GM21526 (cell line): ENCODE data around the gene PLG.
"Not testable (repeated sequence)": the region's sequence is repeated elsewhere in the genome, so short reads cannot be mapped to it uniquely, and the experiment has no call there.

ENCODE experiments used
- ATAC-seq: cut with Tn5 transposase; IDR thresholded peaks from one replicate; pipeline ENCODE4 v1.9.1; 2021; ENCODE audit warnings: moderate library complexity; ENCODE audit not compliant: unreplicated experiment, low FRiP score

PLG gene

DNA sequence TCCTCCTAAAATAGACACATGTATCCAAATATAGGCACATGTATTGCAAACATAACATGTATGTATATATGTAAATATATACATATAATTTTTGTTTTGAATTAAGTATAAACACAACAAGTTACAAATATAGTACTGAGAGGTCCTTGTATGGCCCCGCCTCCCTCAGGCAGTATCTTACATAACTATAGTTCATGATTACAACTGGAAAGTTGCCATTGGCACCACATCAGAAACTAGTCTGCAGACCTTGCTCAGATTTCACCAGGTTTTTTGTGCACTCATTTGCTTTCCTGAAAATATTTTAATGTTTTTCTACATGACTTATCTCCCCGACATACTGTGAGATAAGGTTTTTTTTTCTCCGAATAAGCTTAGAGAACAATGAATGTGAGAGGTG is 5.2 kb upstream of the PLG start:
- ATAC-seq, result not testable (repeated sequence)

DNA sequence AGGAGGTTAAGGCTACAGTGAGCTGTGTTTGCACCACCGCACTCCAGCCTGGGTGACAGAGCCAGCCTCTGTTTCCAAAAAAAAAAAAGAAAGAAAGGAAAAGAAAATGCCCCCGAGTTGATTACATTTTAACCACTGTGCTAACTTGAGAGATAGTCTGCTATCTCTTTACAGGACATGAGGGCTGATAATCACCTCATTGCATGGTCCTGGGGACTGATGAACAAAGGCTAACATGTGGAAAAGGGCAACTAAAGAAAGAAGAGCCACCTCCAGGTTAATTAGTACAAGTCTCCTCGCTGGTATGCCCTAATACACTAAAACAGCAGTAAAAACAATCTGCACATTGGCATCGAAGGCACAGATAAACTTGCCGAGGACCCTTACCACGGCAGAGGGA is 4.2 kb upstream of the PLG start:
- ATAC-seq, result no peak

DNA sequence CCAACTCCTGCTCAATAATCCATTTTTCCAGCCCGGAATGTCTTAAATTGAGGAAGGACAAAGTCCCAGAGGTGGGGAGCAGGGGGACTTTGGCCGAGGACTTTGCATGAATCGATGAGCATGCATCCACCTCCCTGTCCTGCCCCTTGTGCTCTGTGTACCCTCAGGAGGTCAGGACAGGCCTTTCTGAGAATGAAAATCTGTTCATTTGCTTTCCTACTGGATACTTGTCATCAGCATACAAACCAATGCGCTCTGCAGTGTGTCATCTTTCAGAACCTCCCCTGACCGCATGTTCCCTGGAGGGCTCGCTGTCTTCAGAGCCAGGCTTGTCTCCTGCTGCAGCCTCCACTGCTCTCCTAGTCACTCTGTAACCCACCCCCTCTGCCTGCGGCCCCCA is 2.6 kb downstream of the PLG start:
- ATAC-seq, result not testable (repeated sequence)

DNA sequence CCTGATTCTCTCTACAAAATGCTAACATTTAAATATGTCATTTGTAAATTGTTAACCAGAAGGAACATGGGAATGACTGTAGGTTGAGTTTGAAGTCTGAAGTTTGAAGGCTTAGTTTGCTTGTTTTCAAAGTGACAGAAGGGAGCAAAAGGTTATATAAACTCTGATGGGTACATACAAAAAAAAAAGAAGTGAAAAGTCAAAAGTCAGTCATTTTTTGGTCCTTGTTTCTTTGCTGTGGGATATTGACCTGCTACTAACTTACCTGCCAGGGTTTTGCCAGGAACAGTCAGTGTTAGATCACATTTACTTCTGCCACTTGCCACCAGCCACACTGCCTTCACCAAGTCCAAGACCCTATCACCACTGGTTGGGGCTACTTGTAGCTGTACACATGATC is 6.9 kb downstream of the PLG start:
- ATAC-seq, result not testable (repeated sequence)

DNA sequence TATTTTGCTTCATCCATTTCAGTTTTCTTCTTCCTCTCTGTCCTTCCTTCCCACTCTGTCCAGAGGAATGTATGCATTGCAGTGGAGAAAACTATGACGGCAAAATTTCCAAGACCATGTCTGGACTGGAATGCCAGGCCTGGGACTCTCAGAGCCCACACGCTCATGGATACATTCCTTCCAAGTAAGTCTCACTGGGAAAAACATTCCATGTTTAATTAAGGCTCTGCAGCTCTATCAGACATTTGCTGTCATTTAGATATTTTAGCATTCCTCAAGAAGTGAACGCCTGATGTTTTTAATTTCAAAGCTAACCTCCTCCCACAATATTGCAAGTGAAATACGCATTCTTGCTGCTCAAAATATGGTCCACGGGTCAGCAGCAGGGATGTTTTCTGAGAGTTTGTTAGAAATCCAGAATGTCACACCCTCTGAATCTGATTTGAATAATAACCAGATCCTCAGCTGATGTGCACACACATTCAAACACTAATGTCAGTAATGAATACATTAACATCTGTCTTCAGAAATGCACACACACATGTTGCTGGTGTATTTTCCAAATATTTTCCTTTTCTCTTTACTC is 12.8 kb downstream of the PLG start:
- no peak for ATAC-seq

DNA sequence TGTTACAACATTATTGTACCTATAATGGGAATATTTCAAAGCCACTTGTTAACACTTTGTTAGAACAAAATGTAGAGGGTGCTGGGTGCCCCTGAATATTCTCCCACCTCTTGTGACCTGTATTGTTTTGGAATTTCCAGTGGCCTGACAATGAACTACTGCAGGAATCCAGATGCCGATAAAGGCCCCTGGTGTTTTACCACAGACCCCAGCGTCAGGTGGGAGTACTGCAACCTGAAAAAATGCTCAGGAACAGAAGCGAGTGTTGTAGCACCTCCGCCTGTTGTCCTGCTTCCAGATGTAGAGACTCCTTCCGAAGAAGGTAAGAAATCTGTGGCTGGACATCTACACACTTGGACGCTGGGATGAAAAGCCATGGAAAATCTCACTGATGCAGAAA is 28.9 kb downstream of the PLG start:
- no peak for ATAC-seq

DNA sequence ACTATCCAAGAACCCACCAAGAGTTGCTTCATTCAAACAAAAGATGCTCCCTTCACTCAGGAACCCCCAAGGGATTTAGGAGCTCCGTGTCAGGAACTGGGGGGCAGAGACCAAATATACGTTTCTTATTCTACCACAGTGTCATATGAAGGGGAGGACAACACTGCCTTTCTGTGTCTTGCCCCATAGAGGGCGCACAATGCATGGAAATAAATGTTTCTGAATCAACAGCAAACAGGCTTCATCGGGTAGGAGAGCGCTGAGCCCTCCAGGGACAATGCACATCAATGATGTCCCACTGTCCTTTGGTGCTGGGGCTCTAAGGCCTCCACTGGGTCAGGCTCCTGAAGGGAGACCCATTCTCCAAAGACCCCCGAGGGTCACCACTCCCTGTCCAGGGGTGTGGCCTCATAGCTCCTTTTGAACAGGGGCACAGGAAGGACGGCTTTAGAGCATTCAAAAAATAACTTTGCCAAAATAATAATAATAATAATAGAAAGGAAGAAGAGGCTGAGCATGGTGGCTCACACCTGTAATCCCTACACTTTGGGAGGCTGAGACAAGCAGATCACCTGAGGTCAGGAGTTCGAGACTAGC is 31.1 kb downstream of the PLG start:
- ATAC-seq, result peak; percentile 75

DNA sequence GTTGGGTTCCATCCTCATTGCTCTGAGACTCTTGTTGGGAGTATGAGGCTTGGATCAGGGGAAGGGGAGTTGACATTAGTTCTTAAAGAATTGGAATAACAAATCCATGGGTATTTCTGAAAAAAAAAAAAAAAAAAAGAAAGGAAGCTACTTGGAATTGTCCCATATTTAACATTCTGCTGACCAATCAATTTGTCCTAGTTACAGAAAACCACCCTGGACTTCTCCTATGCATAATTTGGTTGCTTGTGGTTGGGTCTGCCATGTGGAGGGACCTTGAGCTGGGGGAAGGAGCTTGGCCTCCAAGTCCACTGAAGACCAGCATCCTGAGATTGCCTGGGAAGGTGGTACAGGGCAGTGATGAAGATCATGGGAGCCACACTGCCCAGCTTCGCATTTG is 32.6 kb downstream of the PLG start:
- ATAC-seq, result no peak

DNA sequence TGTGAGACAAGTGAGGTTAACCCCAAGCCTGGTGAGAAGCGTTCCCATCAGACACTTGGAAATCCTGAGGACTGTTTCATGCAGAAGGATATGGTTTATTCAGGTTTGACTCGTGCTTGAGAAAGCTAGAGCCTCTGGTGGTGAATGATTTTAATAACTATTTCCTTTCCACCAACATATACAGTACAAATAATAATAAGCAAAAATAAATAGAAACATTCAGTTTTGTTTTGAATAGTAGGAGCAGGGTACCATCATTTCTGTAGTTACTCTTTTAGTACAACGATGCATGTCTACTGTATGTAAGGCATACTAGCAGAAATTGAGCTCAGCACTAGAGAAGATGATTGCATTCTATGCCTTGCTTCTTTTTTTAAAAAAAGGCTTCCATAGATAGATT is 33.5 kb downstream of the PLG start:
- ATAC-seq, result peak; percentile 73

DNA sequence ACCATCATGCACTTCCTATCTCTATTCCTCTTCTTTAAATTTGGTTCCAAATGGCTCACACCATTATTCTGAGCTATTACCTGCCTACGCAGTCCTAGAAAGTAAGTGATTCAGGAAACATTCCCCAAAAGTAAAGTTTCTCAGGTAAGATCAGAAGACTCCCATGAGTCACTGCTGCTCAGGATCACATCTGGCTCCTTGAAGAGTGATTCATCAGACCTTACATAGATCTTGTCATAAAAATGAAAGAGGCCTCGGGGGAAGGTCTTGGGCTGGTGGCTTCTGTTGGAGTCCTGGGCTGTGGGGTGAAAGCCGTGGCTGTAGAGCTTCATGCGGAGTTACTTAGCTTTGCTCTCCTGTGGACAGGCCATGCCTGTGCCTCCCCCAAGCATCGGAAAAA is 35.9 kb downstream of the PLG start:
- ATAC-seq, result no peak

DNA sequence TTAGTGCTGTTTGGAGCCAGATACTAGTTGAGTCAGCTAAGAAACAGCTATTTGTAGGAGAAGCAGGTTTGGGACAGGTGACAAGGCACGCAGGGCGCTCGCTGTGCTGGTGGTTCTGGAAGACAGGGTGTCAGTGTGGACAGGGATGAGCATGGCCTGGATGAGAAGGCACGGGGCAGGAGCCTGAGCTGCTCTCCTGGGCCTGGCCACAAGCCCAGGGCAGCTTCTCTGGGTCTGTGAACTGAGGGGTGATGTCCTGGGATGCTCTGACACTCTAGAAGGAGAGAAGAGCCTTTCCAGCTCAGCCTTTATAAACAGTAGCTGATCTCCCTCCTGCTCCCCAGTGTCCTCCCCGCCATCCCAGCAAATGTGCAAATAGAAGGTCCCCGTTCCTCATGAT is 37.9 kb downstream of the PLG start:
- no peak for ATAC-seq

DNA sequence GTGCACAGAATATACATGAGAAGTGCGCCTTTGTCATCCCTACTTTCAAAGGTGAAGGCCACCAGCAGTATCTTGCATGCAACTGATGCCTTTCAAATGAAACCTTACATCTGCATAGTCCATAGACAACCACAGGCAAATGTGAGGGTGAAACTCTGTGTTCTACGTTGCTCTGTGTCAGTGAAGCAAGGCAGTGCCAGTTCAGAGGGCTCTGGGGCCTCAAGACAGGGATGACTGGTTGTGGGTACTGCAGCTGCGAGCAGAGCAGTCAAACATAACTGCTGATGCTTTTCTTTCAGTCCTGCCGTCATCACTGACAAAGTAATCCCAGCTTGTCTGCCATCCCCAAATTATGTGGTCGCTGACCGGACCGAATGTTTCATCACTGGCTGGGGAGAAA is 39.0 kb downstream of the PLG start:
- peak; percentile 97 for ATAC-seq

DNA sequence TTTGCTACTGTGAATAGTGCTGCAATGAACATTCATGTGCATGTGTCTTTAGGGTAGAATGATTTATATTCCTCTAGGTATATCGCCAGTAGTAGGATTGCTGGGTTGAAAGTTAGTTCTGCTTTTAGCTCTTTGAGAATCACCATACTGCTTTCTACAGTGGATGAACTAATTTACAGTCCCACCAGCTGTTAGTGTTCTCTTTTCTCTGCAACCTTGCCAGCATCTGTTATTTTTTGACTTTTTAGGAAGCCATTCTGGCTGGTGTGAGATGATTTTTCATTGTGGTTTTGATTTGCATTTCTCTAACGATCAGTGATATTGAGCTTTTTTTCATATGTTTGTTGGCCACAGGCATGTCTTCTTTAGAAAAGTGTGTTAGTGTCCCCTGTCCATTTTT is 40.0 kb downstream of the PLG start:
- ATAC-seq, result peak; percentile 61

DNA sequence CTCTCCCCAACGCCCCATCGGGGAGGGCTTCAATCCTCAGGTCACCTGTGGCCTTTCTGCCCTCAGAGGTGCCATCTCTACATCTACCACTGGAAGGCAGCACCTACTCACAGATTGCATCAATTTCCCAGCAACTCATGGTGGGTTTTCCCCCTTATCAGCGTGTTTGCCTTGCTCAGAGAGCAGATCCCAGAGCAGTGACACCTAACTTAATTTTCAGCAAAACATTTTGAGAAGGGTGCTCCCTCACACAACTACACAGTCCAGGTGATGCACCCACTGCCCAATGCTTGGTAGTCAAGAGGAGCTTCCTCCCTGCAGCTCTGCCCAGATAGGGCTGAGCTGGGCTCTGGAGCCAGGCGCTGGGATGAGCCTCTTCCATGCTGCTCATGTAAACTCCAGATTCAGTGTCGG is 48.2 kb downstream of the PLG start:
- peak; percentile 84 for ATAC-seq

DNA sequence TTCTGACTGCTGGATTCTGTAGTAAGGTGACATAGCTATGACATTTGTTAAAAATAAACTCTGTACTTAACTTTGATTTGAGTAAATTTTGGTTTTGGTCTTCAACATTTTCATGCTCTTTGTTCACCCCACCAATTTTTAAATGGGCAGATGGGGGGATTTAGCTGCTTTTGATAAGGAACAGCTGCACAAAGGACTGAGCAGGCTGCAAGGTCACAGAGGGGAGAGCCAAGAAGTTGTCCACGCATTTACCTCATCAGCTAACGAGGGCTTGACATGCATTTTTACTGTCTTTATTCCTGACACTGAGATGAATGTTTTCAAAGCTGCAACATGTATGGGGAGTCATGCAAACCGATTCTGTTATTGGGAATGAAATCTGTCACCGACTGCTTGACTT is 51.2 kb downstream of the PLG start:
- ATAC-seq, result not testable (repeated sequence)

DNA sequence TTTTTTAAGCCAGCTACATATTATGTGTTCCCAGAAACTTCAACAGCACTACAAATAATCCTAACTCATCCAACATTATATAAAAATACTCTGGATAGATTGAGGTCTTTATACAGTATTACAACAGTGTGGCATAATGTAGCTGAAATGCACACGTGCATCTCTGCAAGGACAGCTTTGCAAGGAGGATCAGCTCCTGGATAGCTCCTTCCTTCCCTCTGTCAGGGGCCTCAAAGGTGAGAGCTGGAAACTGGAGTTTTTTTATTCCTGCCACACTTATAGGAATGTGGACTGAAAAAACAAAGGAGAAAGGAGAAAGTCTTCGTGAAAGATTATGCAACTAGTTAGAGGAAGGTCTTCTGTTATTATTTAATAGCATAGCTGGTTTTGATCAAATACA is 53.1 kb downstream of the PLG start:
- no peak for ATAC-seq

DNA sequence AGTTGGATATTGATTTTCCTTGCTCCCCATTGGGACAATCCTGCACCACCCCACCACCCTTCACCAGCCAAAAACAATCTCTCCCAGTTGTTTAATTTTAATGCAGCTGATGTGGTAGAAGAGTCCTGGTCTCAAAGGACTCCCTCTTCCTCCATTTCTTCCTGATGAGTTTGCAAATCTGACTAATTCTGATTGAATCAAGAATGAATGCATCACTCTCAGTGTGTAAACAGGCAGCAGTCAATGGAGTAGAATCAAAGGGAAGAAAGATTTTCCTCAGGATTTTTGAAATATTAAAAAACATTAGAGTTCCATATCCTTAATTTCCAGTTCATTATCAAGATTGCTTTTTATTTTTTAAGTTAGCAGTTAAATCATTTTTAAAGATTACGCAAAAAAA is 54.0 kb downstream of the PLG start:
- no peak for ATAC-seq

DNA sequence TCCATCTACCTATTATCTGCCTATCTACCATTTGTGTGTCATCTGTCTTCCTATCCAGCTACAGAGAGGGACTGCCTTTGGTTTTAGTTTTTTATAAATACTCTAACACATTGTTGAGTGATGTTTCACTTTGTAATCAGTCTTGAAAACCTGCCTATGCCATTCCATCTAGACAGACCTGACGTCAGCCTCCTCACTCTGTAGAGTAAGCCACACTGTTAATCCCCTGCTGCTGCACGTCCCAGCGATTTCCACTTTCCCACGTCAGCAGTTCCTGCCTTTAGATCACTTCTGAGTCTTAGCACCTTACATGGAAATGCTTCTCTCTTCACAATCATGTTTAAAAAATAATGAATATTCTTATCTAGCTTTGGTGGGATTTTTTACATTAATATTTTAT is 54.8 kb downstream of the PLG start:
- ATAC-seq, result no peak

DNA sequence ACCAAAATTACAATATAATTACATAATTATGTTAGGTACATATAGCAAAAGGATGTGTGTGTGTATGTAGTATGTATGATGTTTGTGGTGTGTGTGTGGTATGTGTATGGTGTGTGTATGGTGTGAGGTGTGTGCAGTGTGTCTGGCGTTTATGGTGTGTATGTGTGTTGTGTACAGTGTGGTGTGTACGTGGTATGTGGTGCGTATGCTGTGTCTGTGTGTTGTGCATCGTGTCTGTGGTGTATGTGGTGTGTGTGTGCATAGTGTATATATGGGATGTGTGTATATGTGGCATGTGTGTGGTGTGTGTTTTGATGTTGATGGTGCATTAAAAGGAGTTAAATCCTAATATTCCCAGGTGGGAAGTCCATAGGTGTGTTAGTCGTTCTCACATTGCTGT is 62.8 kb downstream of the PLG start:
- ATAC-seq, result no peak

DNA sequence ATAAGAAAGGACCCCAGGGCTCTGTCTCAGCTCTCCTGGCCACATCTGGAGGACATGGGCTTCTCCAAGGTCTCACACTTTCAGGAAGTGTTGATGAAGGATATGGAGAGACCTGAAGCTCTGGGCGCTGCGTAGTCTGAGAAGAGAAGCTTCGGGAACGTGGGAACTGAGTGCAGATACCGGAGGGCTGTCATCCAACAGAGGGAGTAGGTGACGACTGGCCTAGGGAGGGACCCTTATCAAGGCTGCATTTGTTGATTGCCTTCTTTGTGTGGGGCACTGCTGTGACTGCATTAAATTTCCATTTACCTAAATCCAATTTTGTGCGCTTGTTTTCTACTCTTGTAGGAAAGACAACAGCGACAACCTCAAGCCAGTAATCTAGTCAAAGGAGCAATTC is 63.4 kb downstream of the PLG start:
- ATAC-seq, result no peak

DNA sequence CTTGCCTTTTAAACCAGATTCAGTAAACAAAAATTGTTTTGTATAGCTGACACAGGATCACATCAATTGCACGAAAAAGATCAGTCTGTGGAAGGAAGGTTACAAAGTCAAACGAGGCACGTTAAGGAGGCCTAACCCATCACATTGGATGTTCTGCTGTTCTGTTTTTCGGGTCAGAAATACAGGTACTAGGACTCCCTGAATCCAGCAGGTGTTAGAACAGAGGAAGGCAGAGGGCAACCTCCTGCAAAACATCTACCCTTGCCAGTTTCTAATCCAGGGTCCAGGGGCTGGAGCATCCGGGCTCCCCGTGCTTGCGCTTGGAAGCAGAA is 64.6 kb downstream of the PLG start:
- no peak for ATAC-seq

DNA sequence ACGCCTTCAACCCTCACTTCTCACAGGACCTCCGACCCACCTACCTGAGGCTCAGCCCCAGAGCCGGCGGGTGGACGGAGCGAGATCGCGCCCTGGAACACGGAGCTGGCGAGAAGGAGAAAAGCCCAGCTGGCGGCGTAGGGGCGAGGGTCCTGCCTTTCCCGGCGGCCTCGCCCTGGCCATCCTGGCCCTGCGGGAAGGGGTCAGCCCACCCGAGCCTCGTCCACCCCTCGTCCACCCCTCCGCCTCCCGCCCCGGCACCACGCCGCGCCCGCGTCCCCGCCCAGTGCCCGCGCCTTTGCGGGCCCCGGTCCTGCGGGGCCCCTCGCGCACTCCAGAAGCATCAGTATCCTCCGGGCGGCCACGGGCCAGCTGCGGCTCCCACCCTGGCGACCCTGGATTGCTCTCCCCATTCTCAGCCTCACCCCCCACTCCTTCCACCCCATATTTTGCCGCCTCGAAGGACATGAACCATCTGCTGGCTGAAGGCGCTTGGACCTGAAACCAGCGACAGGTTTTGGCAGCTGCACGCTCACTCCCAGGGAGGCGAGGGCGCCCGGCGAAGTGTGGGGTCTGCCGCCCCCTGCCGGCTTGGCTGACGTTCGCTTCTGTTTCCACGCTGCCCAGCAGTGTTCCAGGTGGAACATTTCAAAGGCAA is 65.1 kb downstream of the PLG start:
- ATAC-seq, result peak; percentile 96

DNA sequence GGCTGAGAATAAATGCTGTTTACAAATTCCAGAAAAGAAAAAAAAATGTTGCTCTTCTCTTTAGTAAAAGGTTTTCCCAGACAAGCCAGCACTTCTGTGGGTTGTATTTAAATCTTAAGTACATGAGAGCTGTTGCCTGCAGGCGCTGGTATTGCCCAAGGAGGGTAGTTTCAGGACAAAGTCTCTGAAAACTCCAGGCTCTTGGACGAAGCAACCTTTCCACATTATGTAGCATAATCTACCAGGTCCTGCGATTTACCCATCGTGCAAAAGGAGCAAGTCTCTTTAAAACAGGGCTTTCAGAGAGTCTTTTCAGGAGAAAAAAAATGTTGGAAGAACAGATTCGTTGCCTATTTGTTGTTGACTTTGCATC is 65.6 kb downstream of the PLG start:
- peak; percentile 14 for ATAC-seq
